PFSK-1 (cell line): Measurements from ENCODE around the gene CASP10.

Source experiments
- FOXP2 ChIP-seq: optimal IDR thresholded peaks from 2 replicates; pipeline ENCODE3; 2011; ENCODE audit warnings: borderline replicate concordance, control low read depth, inconsistent platforms; ENCODE audit not compliant: insufficient read depth; ENCODE audit errors: extremely low read length, extremely low read depth
- POLR2AphosphoS5 ChIP-seq: IDR thresholded peaks from 2 replicates; pipeline ENCODE4 v1.6.1; 2012; ENCODE audit warnings: low read depth, mild to moderate bottlenecking, control low read depth, low read length, moderate library complexity
- REST ChIP-seq, 2 experiments: IDR thresholded peaks; 2 replicates each; pipeline versions ENCODE4 v1.6.1 to v1.8.0; 2011 to 2012; ENCODE audit warnings: low read depth in 2 of 2, low read length in 2 of 2, control low read depth in 1 of 2, inconsistent platforms in 1 of 2, mild to moderate bottlenecking in 1 of 2, moderate library complexity in 1 of 2; ENCODE audit not compliant: insufficient read depth in 1 of 2
- SIN3A ChIP-seq: IDR thresholded peaks from 2 replicates; pipeline ENCODE4 v1.6.1; 2012; ENCODE audit warnings: mild to moderate bottlenecking, low read length, moderate library complexity, borderline replicate concordance; ENCODE audit not compliant: insufficient read depth
- TAF1 ChIP-seq: IDR thresholded peaks from 2 replicates; pipeline ENCODE4 v1.6.1; 2012; ENCODE audit warnings: low read length, control low read depth, borderline replicate concordance; ENCODE audit not compliant: insufficient read depth

The CASP10 gene

GRCh38 chr2:201231781-201232466 is 49.0 kb downstream of the CASP10 start:
- TF ChIP-seq REST (IDR thresholded peaks at IDR 0.05; ENCODE audit: insufficient read depth in 1 of 2, low read depth in 2 of 2, low read length in 2 of 2): 0 out of 4 replicates have a peak, but pooled peaks of 1 of the 2 experiments have one; percentile 37
- no peak for TF ChIP-seq SIN3A
- TF ChIP-seq FOXP2: peak; percentile 11
- TF ChIP-seq POLR2AphosphoS5: peak; percentile 57; the same call in 1 of the 2 replicates
- TF ChIP-seq TAF1: no peak

GRCh38 chr2:201232467-201232815 is 49.5 kb downstream of the CASP10 start:
- TF ChIP-seq FOXP2: no peak
- no peak for TF ChIP-seq SIN3A
- no peak for TF ChIP-seq TAF1
- TF ChIP-seq POLR2AphosphoS5: no peak
- no peak for TF ChIP-seq REST (IDR thresholded peaks at IDR 0.05; ENCODE audit: insufficient read depth in 1 of 2, low read depth in 2 of 2, low read length in 2 of 2)

GRCh38 chr2:201233192-201233811 is 50.4 kb downstream of the CASP10 start:
- TF ChIP-seq REST (IDR thresholded peaks at IDR 0.05; ENCODE audit: insufficient read depth in 1 of 2, low read depth in 2 of 2, low read length in 2 of 2) (no peak), TAF1 (no peak), POLR2AphosphoS5 (no peak), SIN3A (no peak), FOXP2 (no peak)

- TF ChIP-seq POLR2AphosphoS5 (no peak), TAF1 (no peak)
Observed at GRCh38 chr2:201233812-201234662, 51.1 kb downstream of the CASP10 start.

- TF ChIP-seq SIN3A: no peak
- no peak for TF ChIP-seq FOXP2
- no peak for TF ChIP-seq TAF1
- no peak for TF ChIP-seq REST (IDR thresholded peaks at IDR 0.05; ENCODE audit: insufficient read depth in 1 of 2, low read depth in 2 of 2, low read length in 2 of 2)
- TF ChIP-seq POLR2AphosphoS5: no peak
Observed at GRCh38 chr2:201234663-201235135, 51.8 kb downstream of the CASP10 start.
